Daoy (cell line): Measurements from ENCODE around the gene STAM2. TPM values are rescaled to one million over a fixed set of nuclear protein-coding genes. Genes with fewer than 3 reads are reported as not detected.
"Not testable (repeated sequence)": the region's sequence is repeated elsewhere in the genome, so short reads cannot be mapped to it uniquely, and the experiment has no call there.

Experiments
- DNase-seq: peaks from one replicate; pipeline ENCODE4 v3.0.0-alpha.2; 2015; ENCODE audit warnings: low read depth
- total RNA-seq: library from RNA; depleted of rRNA; stranded (reverse); fragments of >200 nt; shearing (Covaris generic); gene quantifications from 2 replicates; pipeline ENCODE4 v1.2.3, GENCODE V29; 2014; rRNA removed

The STAM2 gene
- 27.7 and 83.7 TPM in 2 replicates for total RNA-seq

DNA sequence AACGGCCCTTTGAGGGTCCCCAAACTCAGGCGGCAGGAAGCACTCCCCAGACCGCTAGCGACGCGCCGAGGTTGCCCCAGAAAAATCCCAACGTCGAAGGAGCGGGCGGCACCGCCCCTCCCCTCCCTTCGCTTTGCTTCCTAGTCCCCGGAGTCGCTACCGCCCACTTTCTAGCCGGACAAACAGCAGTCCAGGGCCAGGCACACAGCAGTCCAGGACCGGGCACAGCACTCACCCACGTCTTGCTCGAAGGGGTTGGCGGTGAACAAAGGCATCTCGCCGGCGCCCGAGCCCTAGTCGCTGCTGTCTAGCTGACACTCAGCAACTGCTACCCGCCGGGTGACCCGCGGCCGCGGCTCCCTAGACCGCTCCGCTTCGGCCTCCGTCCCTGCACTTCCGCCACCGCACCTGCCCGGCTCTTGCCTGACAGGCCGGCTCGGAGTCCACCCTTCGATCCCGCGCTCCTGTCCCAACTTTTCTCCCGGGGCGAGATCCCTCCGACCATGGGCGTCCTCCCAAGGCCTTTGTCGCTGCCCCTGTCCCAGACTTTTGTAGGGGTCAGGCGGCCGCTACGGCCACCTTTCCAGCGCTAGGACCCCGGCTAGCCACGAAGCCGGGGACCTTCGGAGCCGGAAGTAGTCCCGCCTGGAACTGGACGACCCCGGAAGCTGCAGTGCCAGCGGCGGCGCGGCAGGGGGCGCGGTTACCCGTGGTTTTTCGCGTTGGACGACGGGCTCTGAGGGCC is at the start of gene STAM2:
Gene STAM2, minus strand, starts transcription at position 396 of the 745 bp plus-strand sequence. Its CDS starts 121 bp downstream, at position 275.
- DNase-seq = peak; percentile 93

DNA sequence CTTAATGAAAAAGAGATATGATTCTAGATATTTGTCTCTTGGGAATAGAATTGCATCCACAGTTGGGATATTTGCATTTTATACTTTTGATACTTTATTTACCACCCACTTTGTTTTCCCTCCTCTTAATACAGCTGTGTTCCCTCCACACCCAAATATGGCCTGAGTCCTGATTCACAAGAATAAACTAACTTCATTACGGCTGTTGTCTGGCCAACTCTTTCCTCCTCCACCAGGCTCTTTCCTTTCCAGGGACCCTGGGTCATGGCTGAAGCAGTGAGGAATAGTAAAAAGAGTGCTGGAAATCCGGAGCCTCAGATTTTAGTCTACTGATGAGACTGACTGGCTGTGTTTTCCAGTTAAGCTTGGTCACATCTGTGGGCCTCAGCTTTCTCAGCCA is 48.4 kb upstream of the STAM2 start:
- no peak for DNase-seq

DNA sequence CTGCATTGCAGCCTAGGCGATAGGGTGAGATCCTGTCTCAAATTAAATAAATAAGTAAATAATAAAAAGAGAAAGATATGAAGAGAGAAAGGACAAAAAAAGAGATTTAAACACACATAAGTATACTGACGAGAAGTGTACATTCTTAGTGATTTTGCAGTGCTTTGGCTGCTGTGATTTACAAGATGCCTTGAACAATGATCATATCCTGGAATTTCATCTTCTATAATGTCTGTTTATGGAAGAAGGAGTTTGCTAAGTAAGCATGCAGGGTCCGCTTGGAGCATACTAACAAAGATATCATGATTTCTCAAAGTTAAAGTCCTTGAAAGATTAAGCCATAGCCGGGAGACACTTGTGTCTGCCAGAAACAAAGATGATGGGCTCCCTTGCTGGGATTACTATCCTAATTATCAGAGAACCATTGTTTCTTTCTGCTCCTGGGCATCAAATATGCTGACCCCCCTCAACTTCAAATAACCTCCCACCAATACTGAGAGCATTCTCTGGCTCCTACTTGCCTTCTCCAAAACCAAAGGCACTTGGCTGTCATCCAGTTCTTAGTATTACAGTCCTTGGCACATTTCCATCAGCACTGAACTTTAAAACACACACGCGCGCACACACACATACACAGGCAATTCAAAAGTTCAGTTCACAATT is 47.5 kb upstream of the STAM2 start:
- peak; percentile 81 for DNase-seq

DNA sequence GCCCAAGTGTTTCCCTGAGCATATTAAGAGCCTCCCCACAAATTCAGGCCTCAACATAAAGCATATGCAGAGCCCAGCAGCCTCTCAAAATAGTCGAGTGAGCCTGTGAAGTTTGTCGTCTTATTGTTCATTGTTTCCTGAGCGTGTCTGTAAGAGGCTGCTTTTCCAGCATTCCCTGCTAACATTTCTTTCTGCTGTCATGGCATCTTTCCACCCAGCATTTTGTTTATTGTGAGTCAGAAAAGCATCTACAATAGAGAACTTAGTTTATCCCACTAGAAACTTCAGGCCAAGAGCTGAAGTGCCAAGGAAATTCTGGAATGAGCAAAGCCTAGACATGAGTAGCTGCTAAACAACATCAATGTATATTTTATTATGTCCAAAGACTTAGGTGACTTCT is 46.3 kb upstream of the STAM2 start:
- DNase-seq = no peak

DNA sequence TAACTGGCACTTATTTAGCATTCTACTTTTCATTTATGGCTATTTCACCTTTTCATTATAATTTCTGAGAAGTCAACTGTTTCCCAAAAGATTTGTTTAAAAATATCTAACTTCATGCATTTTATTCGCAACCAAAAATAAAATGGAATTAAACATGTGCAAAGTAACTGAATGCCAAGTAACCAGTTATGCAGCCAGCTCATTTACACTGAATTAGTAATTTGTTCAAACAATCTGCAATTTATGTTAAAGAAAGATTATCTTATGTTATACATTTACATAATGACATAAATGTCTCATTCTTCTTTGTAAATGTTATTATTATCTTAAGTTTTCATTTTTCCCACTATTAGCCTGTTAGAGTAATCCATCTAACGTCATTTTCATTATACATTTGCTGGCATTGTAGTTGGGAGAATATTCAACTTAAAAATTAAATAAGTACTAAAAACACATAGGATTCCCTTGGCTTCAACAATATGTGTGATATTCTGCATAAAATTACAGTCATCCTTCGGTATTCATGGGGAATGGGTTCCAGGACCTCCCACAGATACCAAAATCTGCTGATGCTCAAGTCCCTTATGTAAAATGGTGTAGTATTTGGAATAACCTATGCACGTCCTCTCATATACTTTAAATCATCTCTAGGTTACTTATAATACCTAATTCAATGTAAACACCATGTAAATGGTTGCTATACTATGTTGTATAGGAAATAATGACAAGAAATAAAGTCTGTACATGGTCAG is 43.7 kb upstream of the STAM2 start:
- no peak for DNase-seq

DNA sequence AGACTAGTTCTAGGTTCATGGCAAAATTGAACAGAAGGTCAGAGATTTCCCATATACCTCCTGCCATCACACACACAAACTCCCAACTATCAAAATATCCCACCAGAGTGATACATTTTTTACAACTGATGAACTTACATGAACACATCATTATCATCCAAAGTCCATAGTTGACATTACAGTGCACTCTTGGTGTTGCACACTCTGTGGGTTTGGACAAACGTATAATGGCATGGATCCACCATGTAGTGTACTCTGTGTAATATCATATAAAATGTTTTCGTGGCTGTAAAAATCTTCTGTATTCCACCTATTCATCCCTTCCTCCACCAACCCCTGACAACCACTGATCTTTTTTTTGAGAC is 25.9 kb upstream of the STAM2 start:
- no peak for DNase-seq

DNA sequence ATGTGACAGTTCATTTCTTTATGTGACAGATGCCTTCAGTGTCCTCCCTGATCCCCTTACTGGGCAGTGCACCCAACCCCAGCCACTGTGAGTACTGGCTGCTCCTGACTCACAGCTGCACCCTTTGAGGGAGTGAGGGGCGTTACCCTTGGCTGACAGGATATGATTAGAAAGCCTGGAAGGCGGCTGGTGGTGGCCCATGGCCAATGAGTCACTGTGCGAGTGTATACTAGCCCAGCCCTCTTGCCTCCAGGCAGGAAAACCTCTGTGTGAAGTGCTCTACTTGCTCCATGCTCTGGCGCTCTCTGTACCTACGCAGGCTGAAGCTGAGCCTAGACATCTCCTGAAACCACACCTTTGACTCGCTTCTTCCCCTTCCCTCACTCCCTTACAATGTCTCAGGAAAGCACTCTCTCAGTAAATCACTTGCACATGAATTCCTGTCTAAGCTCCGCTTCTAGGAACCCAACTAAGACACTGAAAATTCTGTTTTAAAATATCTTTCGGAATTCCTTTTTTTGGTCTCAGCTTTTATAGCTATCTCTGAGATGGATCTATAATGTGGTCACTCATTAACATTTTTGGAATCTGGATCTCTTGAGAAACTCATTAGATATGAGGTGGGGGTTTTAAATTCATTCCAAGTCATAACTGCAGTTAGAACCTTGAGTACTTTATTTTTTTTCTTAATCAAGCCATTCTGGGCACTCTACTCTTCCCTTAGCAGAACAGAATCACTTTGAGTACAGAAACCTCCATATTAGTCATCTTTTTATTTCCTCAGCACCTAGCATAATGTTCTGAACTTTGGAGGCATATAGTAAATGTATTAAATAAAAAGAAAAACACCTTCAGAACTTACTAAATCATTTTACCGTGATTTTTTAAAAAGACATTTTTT is 25.3 kb upstream of the STAM2 start:
- peak; percentile 99 for DNase-seq

DNA sequence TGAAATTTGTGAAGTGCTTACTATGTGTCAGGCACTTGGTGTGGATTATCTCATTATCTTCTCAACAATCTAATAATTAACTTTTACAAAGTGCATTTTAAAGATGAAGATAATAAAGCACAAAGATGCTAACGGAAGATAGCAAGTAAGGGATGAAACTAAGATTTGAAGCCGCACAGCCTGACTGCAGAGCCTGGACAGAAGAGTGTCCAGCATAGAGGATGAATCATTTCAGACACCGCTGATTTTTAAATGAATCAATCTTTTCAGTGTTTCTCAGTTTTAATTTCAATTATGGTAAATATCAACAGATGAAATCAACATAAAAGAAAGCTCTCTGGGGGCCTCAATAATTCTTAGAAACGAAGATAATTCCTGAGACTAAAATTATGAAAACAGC is 24.5 kb upstream of the STAM2 start:
- no peak for DNase-seq

DNA sequence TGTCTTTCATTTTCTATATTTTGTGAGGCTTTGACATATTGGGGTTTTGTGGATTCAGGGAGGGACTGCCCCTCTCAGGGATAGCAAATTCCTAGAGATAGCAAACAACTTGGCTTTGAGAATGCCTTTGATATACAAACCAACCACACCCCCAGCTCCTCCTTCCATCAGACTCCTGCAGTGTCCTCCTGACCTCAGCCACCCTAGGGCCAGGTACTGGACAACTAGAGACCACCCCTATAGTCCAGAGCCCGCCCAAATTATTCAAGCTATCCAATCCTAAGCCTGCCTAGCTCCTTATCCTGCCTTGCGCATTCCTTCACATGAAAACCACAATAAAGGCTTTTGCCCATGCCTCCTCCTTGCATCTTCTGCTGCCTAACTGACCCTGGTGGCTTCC is 22.9 kb upstream of the STAM2 start:
- no peak for DNase-seq

DNA sequence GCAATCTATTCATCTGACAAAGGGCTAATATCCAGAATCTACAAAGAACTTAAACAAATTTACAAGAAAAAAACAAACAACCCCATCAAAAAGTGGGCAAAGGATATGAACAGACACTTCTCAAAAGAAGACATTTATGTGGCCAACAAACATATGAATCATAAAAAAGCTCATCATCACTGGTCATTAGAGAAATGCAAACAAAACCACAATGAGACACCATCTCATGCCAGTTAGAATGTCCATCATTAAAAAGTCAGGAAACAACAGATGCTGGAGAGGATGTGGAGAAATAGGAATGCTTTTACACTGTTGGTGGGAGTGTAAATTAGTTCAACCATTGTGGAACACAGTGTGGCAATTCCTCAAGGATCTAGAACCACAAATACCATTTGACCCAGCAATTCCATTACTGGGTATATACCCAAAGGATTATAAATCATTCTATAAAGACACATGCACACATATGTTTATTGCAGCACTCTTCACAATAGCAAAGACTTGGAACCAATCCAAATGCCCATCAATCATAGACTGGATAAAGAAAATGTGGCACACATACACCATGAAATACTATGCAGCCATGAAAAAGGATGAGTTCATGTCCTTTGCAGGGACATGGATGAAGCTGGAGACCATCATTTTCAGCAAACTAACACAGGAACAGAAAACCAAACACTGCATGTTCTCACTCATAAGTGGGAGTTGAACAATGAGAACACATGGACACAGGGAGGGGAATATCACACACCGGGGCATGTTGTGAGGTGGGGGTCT is 22.1 kb upstream of the STAM2 start:
- not testable (repeated sequence) for DNase-seq

DNA sequence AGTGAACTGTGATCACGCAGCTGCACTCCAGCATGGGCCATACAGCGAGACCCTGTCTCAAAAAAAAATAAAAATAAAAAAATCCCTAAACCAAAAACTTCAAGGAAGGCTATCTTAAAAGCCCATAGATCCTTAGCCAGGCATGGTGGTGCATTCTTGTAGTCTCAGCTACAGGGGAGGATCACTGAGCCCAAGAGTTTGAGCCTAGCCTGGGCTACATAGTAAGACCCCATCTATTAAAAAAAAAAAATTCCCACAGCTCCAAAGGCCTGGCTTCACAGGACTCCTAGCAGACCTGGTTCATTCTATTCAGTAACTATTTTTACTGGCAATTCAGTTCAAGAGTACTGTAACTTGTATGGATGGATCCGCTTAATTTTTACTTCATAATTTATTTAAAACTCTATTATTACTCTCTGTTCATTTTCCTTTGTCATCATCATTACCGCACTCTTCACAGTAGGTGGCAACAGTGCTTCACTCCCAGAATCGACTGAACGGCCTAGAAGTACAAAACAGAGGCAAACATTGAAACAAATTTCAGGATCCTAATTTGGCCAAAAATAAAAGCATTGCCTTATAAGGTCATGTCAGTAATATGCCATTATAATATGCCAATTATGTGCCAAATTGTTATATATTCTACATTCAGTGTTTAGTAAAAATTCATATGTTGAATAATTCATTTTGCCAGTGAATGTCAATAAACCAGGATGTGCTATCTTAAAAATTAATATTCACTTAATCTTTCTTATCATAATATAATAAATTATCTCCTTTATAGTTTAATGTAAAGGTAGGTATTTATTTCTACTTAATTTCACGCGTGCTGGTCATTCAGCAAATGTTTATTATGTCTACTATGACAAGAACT is 14.3 kb upstream of the STAM2 start:
- DNase-seq = peak; percentile 67

DNA sequence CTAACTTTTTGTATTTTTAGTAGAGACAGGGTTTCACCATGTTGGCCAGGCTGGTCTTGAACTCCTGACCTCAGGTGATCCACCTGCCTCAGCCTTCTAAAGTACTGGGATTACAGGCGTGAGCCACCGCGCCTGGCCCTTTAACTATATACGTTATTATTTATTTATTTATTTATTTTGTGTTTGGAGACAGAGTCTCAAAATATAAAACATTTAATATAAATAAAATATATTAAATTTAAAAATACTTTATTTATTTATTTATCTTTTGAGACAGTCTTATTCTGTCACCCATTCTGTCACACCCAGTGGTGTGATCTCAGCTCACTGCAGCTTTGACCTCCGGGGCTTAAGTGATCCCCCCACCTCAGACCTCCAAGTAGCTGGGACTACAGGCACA is 11.2 kb upstream of the STAM2 start:
- DNase-seq = not testable (repeated sequence)

DNA sequence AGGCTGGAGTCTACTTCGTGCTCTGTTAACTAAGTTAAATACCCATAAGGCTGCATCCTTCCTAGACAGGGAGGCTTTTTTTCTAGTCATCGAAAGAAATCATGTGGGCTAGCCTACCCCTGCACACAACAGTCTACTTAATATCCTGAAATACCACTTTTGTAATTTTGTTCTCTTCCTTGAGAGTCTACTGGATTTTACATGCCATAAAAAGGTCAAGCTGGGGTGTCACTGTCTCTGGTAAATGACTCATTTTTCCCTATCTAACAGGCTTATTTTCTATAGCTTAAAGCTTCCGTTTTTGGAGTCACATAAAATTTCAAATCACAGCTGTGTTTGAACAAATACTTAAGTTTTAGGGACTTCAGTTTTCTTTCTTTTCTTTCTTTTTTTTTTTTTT is 10.7 kb upstream of the STAM2 start:
- no peak for DNase-seq

DNA sequence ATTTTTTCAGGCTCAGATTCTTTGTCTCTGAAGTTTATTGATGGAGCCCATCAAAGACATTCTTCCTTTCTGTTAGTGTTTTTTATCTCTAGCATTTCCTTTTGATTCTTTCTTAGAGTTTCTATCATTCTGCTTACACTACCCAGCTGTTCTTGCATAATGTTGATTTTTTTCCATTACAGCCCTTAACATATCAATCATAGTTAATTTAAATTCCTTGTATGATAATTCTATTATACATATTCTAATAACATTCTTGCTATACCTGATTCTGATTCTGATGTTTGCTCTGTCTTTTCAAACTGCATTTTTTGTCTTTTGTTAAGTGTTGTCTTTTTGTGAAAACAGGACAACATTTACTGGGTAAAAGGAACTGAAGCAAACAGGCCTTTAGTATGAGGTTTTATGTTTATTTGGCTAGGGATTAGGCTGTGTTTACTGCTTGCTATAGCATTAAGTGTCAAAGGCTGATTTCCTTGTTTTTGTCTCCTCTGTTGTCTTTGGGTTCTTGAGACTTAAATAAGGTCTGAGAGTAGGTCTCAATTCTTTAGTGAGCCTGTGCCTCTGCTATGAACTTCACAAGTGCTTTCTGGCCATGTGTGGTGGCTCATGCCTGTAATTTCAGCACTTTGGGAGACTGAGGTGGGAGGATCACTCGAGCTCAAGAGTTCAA is 8.0 kb upstream of the STAM2 start:
- DNase-seq = no peak

DNA sequence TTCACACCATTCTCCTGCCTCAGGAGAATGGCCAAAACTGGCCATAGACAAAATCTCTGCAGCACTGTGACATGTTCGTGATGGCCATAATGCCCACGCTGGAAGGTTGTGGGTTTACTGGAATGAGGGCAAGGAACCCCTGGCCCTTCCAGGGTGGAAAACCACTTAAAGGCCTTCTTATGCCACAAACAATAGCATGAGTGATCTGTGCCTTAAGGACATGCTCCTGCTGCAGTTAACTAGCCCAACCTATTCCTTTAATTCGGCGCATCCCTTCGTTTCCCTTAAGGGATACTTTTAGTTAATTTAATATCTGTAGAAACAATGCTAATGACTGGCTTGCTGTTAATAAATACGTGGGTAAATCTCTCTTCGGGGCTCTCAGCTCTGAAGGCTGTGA is 2.1 kb upstream of the STAM2 start:
- DNase-seq = not testable (repeated sequence)

DNA sequence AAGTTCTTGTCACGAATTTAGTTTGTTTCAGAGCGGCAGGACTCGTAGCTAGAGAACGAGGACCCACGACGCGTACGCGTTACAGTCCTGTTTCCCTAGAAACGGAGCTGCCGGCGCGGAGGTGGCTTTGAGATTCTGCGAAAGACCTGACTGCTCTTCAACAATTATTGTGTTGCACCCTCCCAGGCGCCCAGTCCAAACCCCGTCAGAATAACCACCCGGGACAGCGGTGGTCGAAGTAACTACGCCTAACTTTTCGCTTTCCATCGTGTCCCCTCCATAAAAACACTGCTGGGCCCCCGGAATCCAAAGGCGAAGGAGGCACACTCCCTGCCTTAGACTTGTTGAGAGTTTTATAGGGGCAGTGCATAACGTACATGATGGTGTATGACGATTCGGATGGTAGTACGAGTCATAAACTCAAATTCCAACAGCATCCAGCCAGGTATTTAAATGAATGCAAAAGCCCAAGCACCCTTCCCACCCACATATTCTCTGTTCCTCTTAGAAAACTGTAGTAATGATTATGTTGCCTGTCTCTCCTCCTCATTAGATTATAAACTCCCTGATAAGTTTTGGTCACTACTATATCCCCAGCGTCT is 651 bp upstream of the STAM2 start:
- no peak for DNase-seq

DNA sequence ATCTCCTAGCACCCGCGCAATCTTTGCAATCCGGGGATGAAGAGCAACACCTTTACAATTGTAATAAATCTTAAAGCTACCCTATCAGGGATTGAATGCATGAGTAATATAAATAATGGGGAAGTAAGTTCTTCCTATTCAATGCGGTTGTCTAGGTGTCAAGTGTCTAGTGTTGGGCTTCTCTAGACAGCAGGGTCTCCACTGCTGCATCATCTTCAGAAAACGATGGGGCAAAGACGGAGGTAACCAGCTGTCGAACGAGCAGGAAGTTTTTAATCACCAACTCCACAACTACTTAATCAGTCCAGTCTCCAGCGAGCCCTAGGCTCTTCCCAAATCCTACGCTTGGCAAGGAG is 573 bp downstream of the STAM2 start:
- DNase-seq = no peak

DNA sequence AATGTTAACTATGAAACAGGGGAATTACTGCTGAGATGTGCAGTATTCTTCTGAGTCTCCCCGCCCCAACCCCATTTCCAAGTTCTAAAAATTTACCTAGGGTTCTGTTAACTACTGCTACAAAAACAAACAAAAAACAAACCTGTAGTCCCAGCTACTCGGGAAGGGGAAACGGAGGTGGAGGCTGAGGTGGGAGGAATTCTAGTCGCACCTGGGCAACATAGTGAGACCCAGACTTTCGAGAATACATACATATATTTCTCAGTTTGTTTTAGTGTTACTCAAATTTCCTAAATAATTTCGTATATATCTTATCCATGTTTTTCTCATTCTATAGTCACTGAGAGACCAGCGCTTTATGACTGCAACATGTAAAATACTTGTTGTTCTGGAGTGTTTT is 989 bp downstream of the STAM2 start:
- DNase-seq = no peak

DNA sequence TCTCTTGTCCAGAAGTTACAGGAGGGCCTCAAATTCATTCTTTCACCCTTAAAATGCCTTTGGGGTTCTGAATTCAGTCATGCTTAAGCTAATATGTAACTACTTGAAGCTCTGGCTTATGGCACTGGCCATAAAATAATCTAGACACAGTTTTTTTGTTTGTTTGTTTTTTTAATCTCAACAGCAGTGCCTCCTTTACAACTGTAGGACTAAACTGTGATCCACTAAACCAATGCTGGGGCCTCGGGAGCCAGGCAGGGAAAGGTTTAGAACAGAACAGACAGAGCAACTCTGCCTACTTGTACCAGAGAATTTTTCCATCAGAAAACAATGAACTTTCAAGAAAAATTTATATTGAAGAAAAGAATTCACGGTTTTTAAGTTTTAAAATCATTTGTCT is 1.7 kb downstream of the STAM2 start:
- DNase-seq = no peak
